Calu3 (cell line): ENCODE results near the gene AKT3. TPM values are rescaled to one million over a fixed set of nuclear protein-coding genes. Genes with fewer than 3 reads are reported as not detected.
"Not testable (repeated sequence)": the region's sequence is repeated elsewhere in the genome, so short reads cannot be mapped to it uniquely, and the experiment has no call there.

Source experiments
- BruUV-seq: library from RNA; stranded (reverse); fragments of 400-500 nt; replicated peaks from 2 replicates; lab custom pipeline; 2021; lab: Mats Ljungman, UMichigan
- CTCF ChIA-PET: fragments of 300-600 bp; sonication (Branson Sonifier 250); formaldehyde crosslinking; loops from one replicate; lab custom pipeline; 2022; ENCODE audit warnings: antibody characterized with exemption; lab: Charles Lee
- DNase-seq: peaks from one replicate; pipeline ENCODE4 v3.0.0; 2022
- H3K27ac Mint-ChIP-seq: one replicate; pipeline ENCODE4 v1.8.0; 2022; ENCODE audit warnings: mixed read lengths; ENCODE audit not compliant: unreplicated experiment
- H3K27me3 Mint-ChIP-seq: one replicate; pipeline ENCODE4 v1.8.0; 2022; ENCODE audit warnings: mixed read lengths; ENCODE audit not compliant: unreplicated experiment
- H3K36me3 Mint-ChIP-seq: one replicate; pipeline ENCODE4 v1.8.0; 2022; ENCODE audit warnings: mild to moderate bottlenecking, moderate library complexity, mixed read lengths; ENCODE audit not compliant: insufficient read depth, unreplicated experiment
- H3K4me1 Mint-ChIP-seq: one replicate; pipeline ENCODE4 v1.8.0; 2022; ENCODE audit warnings: mild to moderate bottlenecking, low read depth, mixed read lengths; ENCODE audit not compliant: unreplicated experiment
- H3K4me3 Mint-ChIP-seq: one replicate; pipeline ENCODE4 v1.8.0; 2022; ENCODE audit warnings: mild to moderate bottlenecking, low read depth, moderate library complexity, mixed read lengths; ENCODE audit not compliant: unreplicated experiment
- H3K9me3 Mint-ChIP-seq: one replicate; pipeline ENCODE4 v1.8.0; 2022; ENCODE audit warnings: low read depth, mixed read lengths; ENCODE audit not compliant: unreplicated experiment
- CTCF ChIP-seq: fragments of 200-600 bp; IDR thresholded peaks from one replicate; pipeline ENCODE4 v1.8.0; 2022; ENCODE audit warnings: antibody characterized with exemption; ENCODE audit not compliant: unreplicated experiment
- intact Hi-C: fragments of 100-400 bp; cut with micrococcal nuclease; formaldehyde crosslinking; loops from one replicate; pipeline ENCODE4 v1.10.0; 2022; ENCODE audit not compliant: unreplicated experiment
- total RNA-seq: library from RNA; stranded (reverse); gene quantifications from 2 replicates; pipeline ENCODE4 v1.2.3, GENCODE V29; 2022

Gene AKT3
- total RNA-seq, 1 experiment from 2014 or later: 81.2 TPM

GRCh38 chr1:243595527-243596210 lies 254.4 kb downstream of the AKT3 start:
- no peaks in the 10 kb centered on the region for H3K27me3 Mint-ChIP-seq
- intact Hi-C loops: no loop called here
- no peak overlapping the region for H3K27ac Mint-ChIP-seq
- TF ChIP-seq CTCF: no peak
- DNase-seq: no peak
- H3K9me3 Mint-ChIP-seq: no peaks in the 10 kb centered on the region
- CTCF ChIA-PET: interaction anchor here (0.6 kb wide), 1 partner anchor 553 kb away, joined by 3 read pairs; no protein-coding TSS in a partner anchor
- H3K36me3 Mint-ChIP-seq: no peaks in the 10 kb centered on the region
- H3K4me3 Mint-ChIP-seq: no peak overlapping the region
- BruUV-seq: no TSS peak
- H3K4me1 Mint-ChIP-seq: peaks cover 8% of the 10 kb centered on the region

GRCh38 chr1:243594455-243594854 lies 255.6 kb downstream of the AKT3 start:
- no peak for DNase-seq
- no peak overlapping the region for H3K4me3 Mint-ChIP-seq
- no TSS peak for BruUV-seq
- H3K9me3 Mint-ChIP-seq: no peaks in the 10 kb centered on the region
- no peak for TF ChIP-seq CTCF
- intact Hi-C loops: no loop called here
- no peak overlapping the region for H3K27ac Mint-ChIP-seq
- no peaks in the 10 kb centered on the region for H3K27me3 Mint-ChIP-seq
- H3K36me3 Mint-ChIP-seq: no peaks in the 10 kb centered on the region
- CTCF ChIA-PET: no interaction called here
- H3K4me1 Mint-ChIP-seq: peaks cover 8% of the 10 kb centered on the region

GRCh38 chr1:243589286-243589685 lies 260.8 kb downstream of the AKT3 start:
- H3K4me1 Mint-ChIP-seq, BruUV-seq, H3K9me3 Mint-ChIP-seq, H3K27ac Mint-ChIP-seq, H3K27me3 Mint-ChIP-seq, H3K4me3 Mint-ChIP-seq, H3K36me3 Mint-ChIP-seq, CTCF ChIA-PET, DNase-seq, intact Hi-C loops: not testable (repeated sequence)

- DNase-seq: no peak
- TF ChIP-seq CTCF: no peak
- no peaks in the 10 kb centered on the region for H3K27me3 Mint-ChIP-seq
- H3K4me3 Mint-ChIP-seq: no peak overlapping the region
- intact Hi-C loops: no loop called here
- peaks cover 5% of the 10 kb centered on the region for H3K9me3 Mint-ChIP-seq
- H3K36me3 Mint-ChIP-seq: no peaks in the 10 kb centered on the region
- no TSS peak for BruUV-seq
- no peaks in the 10 kb centered on the region for H3K4me1 Mint-ChIP-seq
- CTCF ChIA-PET: no interaction called here
- no peak overlapping the region for H3K27ac Mint-ChIP-seq
These were observed 262.1 kb downstream of the AKT3 start for GRCh38 chr1:243587823-243588560.
